Trophoblast cell (in vitro differentiated cells and primary cell): ENCODE data around the gene C3orf22.

ENCODE experiments used
- DNase-seq, 2 donors: peaks; one replicate each; pipeline ENCODE4 v3.0.0-alpha.2; 2016
- H2AFZ ChIP-seq: 2 replicates; pipeline ENCODE4 v1.6.1; 2013; ENCODE audit warnings: low read length, moderate library complexity, mild to moderate bottlenecking; ENCODE audit not compliant: insufficient read depth, poor library complexity
- H2AK5ac ChIP-seq: 2 replicates; pipeline ENCODE4 v1.6.1; 2013; ENCODE audit warnings: mild to moderate bottlenecking, low read length
- H2BK120ac ChIP-seq: 2 replicates; pipeline ENCODE4 v1.6.1; 2013; ENCODE audit warnings: low read length, mild to moderate bottlenecking, moderate library complexity; ENCODE audit not compliant: insufficient read depth, poor library complexity
- H2BK12ac ChIP-seq: 2 replicates; pipeline ENCODE4 v1.6.1; 2013; ENCODE audit warnings: mild to moderate bottlenecking, low read length, moderate library complexity
- H2BK5ac ChIP-seq: 2 replicates; pipeline ENCODE4 v1.6.1; 2013; ENCODE audit warnings: low read length, low read depth, moderate library complexity, mild to moderate bottlenecking; ENCODE audit not compliant: poor library complexity
- H3K14ac ChIP-seq: 2 replicates; pipeline ENCODE4 v1.6.1; 2013; ENCODE audit warnings: mild to moderate bottlenecking, low read length
- H3K18ac ChIP-seq: 2 replicates; pipeline ENCODE4 v1.6.1; 2013; ENCODE audit warnings: mild to moderate bottlenecking, low read length
- H3K23ac ChIP-seq: 2 replicates; pipeline ENCODE4 v1.6.1; 2013; ENCODE audit warnings: low read length
- H3K27ac ChIP-seq: 2 replicates; pipeline ENCODE4 v1.5.1; 2013; ENCODE audit warnings: low read depth, mild to moderate bottlenecking, inconsistent platforms, low read length, moderate library complexity
- H3K27me3 ChIP-seq: 2 replicates; pipeline ENCODE4 v1.6.1; 2013; ENCODE audit warnings: inconsistent platforms, mild to moderate bottlenecking, low read length, moderate library complexity; ENCODE audit not compliant: insufficient read depth
- H3K36me3 ChIP-seq, 2 experiments: 1 replicate in 1 of 2; 2 replicates in 1 of 2; pipeline ENCODE4 v1.6.1; 2013; ENCODE audit warnings: low read length in 2 of 2, mild to moderate bottlenecking in 2 of 2, moderate library complexity in 1 of 2; ENCODE audit not compliant: insufficient read depth in 2 of 2, control insufficient read depth in 1 of 2
- H3K4ac ChIP-seq: 2 replicates; pipeline ENCODE4 v1.6.1; 2013; ENCODE audit warnings: low read depth, mild to moderate bottlenecking, low read length, moderate library complexity
- H3K4me1 ChIP-seq, 2 experiments: 1 replicate in 1 of 2; 2 replicates in 1 of 2; pipeline ENCODE4 v1.6.1; 2013; ENCODE audit warnings: low read length in 2 of 2, mild to moderate bottlenecking in 2 of 2, moderate library complexity in 1 of 2; ENCODE audit not compliant: insufficient read depth in 2 of 2, control insufficient read depth in 1 of 2
- H3K4me2 ChIP-seq: 2 replicates; pipeline ENCODE4 v1.6.1; 2013; ENCODE audit warnings: inconsistent platforms, mild to moderate bottlenecking, low read length, moderate library complexity
- H3K4me3 ChIP-seq: 2 replicates; pipeline ENCODE4 v1.5.1; 2013; ENCODE audit warnings: mild to moderate bottlenecking, low read depth, low read length, inconsistent platforms
- H3K79me1 ChIP-seq: one replicate; pipeline ENCODE4 v1.6.1; 2013; ENCODE audit warnings: low read length
- H3K79me2 ChIP-seq: 2 replicates; pipeline ENCODE4 v1.6.1; 2013; ENCODE audit warnings: low read length, mild to moderate bottlenecking; ENCODE audit not compliant: control insufficient read depth, insufficient read depth, poor library complexity
- H3K9ac ChIP-seq: 2 replicates; pipeline ENCODE4 v1.6.1; 2013; ENCODE audit warnings: mild to moderate bottlenecking, low read length
- H3K9me3 ChIP-seq: 2 replicates; pipeline ENCODE4 v1.6.1; 2013; ENCODE audit warnings: low read depth, mild to moderate bottlenecking, control low read depth, inconsistent platforms, low read length; ENCODE audit not compliant: insufficient read depth
- H4K12ac ChIP-seq: 2 replicates; pipeline ENCODE4 v1.6.1; 2013; ENCODE audit warnings: low read depth, mild to moderate bottlenecking, low read length, moderate library complexity
- H4K8ac ChIP-seq: 2 replicates; pipeline ENCODE4 v1.6.1; 2013; ENCODE audit warnings: low read depth, mild to moderate bottlenecking, low read length, moderate library complexity
- H4K91ac ChIP-seq: one replicate; pipeline ENCODE4 v1.6.1; 2013; ENCODE audit warnings: low read depth, mild to moderate bottlenecking, low read length, moderate library complexity
- WGBS: extraction: QIAGEN DNeasy Blood & Tissue Kit; methylation state at CpG from one replicate; pipeline ENCODE4 v1.1.7; 2013; ENCODE audit warnings: missing lambda C conversion rate; ENCODE audit not compliant: insufficient read length, insufficient coverage; ENCODE audit errors: extremely low coverage; 5-methylcytosine and 5-hydroxymethylcytosine counted together

The C3orf22 gene

GRCh38 chr3:126537730-126538281 lies 20.9 kb downstream of the C3orf22 start:
- no peak overlapping the region for H3K27ac ChIP-seq
- H3K9me3 ChIP-seq = peaks cover 9% of the 10 kb centered on the region
- no peak for DNase-seq
- no peaks in the 10 kb centered on the region for H3K36me3 ChIP-seq
- no peak overlapping the region for H3K18ac ChIP-seq
- no peak overlapping the region for H3K4me2 ChIP-seq
- no peaks in the 10 kb centered on the region for H3K79me1 ChIP-seq
- H2BK5ac ChIP-seq = no peak overlapping the region
- H4K12ac ChIP-seq = no peak overlapping the region
- H3K4me3 ChIP-seq = no peak overlapping the region
- H2BK12ac ChIP-seq = no peak overlapping the region
- no peak overlapping the region for H2AFZ ChIP-seq
- no CpG with 5 or more reads among the region's 10 CpGs for WGBS
- H4K8ac ChIP-seq = no peak overlapping the region
- no peaks in the 10 kb centered on the region for H3K27me3 ChIP-seq
- no peak overlapping the region for H2BK120ac ChIP-seq
- no peaks in the 10 kb centered on the region for H3K4me1 ChIP-seq
- no peak overlapping the region for H4K91ac ChIP-seq
- H3K79me2 ChIP-seq = no peaks in the 10 kb centered on the region
- H3K9ac ChIP-seq = no peak overlapping the region
- H2AK5ac ChIP-seq = no peak overlapping the region
- no peak overlapping the region for H3K14ac ChIP-seq
- no peak overlapping the region for H3K23ac ChIP-seq
- no peak overlapping the region for H3K4ac ChIP-seq

GRCh38 chr3:126537116-126537729 lies 21.5 kb downstream of the C3orf22 start:
- no peak overlapping the region for H3K14ac ChIP-seq
- H3K9ac ChIP-seq = no peak overlapping the region
- H3K36me3 ChIP-seq = no peaks in the 10 kb centered on the region
- no peak overlapping the region for H3K4me2 ChIP-seq
- H4K12ac ChIP-seq = no peak overlapping the region
- no CpG with 5 or more reads among the region's 9 CpGs for WGBS
- no peak overlapping the region for H2BK12ac ChIP-seq
- H3K27ac ChIP-seq = no peak overlapping the region
- H3K23ac ChIP-seq = no peak overlapping the region
- no peak overlapping the region for H2AFZ ChIP-seq
- no peak overlapping the region for H3K18ac ChIP-seq
- H3K4ac ChIP-seq = no peak overlapping the region
- no peak overlapping the region for H2BK120ac ChIP-seq
- no peaks in the 10 kb centered on the region for H3K27me3 ChIP-seq
- H3K4me1 ChIP-seq = no peaks in the 10 kb centered on the region
- peaks cover 9% of the 10 kb centered on the region for H3K9me3 ChIP-seq
- DNase-seq = no peak
- no peak overlapping the region for H3K4me3 ChIP-seq
- no peak overlapping the region for H2AK5ac ChIP-seq
- no peaks in the 10 kb centered on the region for H3K79me2 ChIP-seq
- no peak overlapping the region for H4K8ac ChIP-seq
- no peak overlapping the region for H2BK5ac ChIP-seq
- no peaks in the 10 kb centered on the region for H3K79me1 ChIP-seq
- no peak overlapping the region for H4K91ac ChIP-seq

- Histone ChIP-seq H2AFZ (no peak overlapping the region), H4K8ac (no peak overlapping the region), H4K91ac (no peak overlapping the region), H2AK5ac (no peak overlapping the region), H3K18ac (no peak overlapping the region), H3K4ac (no peak overlapping the region), H3K27me3 (no peaks in the 10 kb centered on the region), H2BK120ac (no peak overlapping the region), H2BK12ac (no peak overlapping the region), H3K79me2 (no peaks in the 10 kb centered on the region), H3K4me1 (no peaks in the 10 kb centered on the region), H4K12ac (no peak overlapping the region), H3K79me1 (no peaks in the 10 kb centered on the region), H3K9ac (no peak overlapping the region), H3K4me3 (no peak overlapping the region), H3K23ac (no peak overlapping the region), H3K9me3 (peaks cover 9% of the 10 kb centered on the region), H3K27ac (no peak overlapping the region), H2BK5ac (no peak overlapping the region), H3K36me3 (no peaks in the 10 kb centered on the region), H3K4me2 (no peak overlapping the region), H3K14ac (no peak overlapping the region)
- no peak for DNase-seq
- no CpG with 5 or more reads among the region's 3 CpGs for WGBS
Measured at GRCh38 chr3:126536126-126536525, 22.6 kb downstream of the C3orf22 start.

GRCh38 chr3:126535636-126536035 lies 23.1 kb downstream of the C3orf22 start:
- no peak overlapping the region for H3K18ac ChIP-seq

More at GRCh38 chr3:126535636-126536035, 23.1 kb downstream of the C3orf22 start:
- no peak overlapping the region for H2AK5ac ChIP-seq
- no peak overlapping the region for H2BK12ac ChIP-seq
- H3K27me3 ChIP-seq = no peaks in the 10 kb centered on the region
- H3K4me3 ChIP-seq = no peak overlapping the region
- H4K12ac ChIP-seq = no peak overlapping the region
- no peak overlapping the region for H4K91ac ChIP-seq
- H3K14ac ChIP-seq = no peak overlapping the region
- H4K8ac ChIP-seq = no peak overlapping the region
- H3K9ac ChIP-seq = no peak overlapping the region
- no peak overlapping the region for H3K27ac ChIP-seq
- H3K23ac ChIP-seq = no peak overlapping the region
- no peak overlapping the region for H3K4me2 ChIP-seq
- no peaks in the 10 kb centered on the region for H3K36me3 ChIP-seq
- DNase-seq = no peak
- H3K79me2 ChIP-seq = no peaks in the 10 kb centered on the region
- H2BK120ac ChIP-seq = no peak overlapping the region
- no peaks in the 10 kb centered on the region for H3K4me1 ChIP-seq
- H2AFZ ChIP-seq = no peak overlapping the region
- H3K4ac ChIP-seq = no peak overlapping the region
- H3K79me1 ChIP-seq = no peaks in the 10 kb centered on the region
- H3K9me3 ChIP-seq = peaks cover 9% of the 10 kb centered on the region
- H2BK5ac ChIP-seq = no peak overlapping the region
